Mononuclear cell (primary cell): ENCODE measurements around the gene PPP1R13L. TPM values are rescaled to one million over a fixed set of nuclear protein-coding genes. Genes with fewer than 3 reads are reported as not detected.

Experiments used
- H3K27me3 ChIP-seq: 2 replicates; pipeline ENCODE4 v1.6.0; 2011; ENCODE audit warnings: low read length, control low read depth; ENCODE audit not compliant: insufficient read depth
- H3K4me1 ChIP-seq: 2 replicates; pipeline ENCODE4 v1.5.1; 2011; ENCODE audit warnings: mild to moderate bottlenecking, low read length, control low read depth; ENCODE audit not compliant: insufficient read depth
- H3K4me3 ChIP-seq: 2 replicates; pipeline ENCODE4 v1.5.1; 2011; ENCODE audit warnings: mild to moderate bottlenecking, low read length, moderate library complexity
- H3K9me3 ChIP-seq: 2 replicates; pipeline ENCODE4 v1.5.1; 2011; ENCODE audit warnings: low read depth, mild to moderate bottlenecking, control low read depth, low read length
- total RNA-seq: library from RNA; depleted of rRNA; stranded (reverse); fragments of >200 nt; gene quantifications from one replicate; pipeline ENCODE4 v1.2.3, GENCODE V29; 2012

The PPP1R13L gene
- total RNA-seq, 1 donor: 0.52 TPM

DNA sequence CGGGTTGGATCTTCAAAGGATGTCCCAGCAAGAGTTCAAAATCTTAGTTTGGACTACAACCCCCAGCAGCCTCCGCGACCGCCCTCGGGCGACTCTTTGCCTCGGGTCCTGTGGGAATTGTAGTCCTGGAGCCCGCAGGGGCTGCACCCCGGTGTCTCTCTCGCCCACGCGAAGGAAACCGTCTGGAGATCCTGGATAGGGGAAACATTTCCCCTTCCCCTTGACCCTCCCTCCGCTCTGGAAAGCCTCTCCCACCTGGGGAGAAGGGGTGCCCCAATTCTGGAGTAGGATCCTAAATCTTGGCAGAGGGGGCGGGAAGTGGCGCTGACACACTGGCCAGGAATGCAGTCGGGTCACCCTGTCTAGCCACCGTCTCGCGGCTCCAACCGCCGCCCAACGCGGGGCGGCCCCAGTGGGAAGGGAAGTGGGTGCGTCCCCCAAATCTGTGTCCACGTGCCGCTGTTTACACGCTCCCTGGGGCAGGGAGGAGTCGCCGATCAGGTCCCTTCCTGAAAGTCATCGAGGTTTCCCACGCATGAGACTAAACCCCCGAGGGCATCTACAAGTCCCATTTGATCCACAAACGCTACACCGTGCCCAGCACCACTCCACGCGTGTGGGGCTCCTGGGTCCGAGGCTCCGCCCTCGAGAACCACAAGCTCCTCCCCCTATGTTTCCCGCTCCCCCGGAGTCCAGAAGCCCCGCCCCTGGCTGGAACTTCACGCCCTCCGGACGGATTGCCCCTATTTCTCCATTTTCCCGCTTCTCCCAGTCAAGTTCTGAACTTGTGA lies 761 bp upstream of the PPP1R13L start:
- H3K4me1 ChIP-seq: peaks cover 56% of the 10 kb centered on the region
- H3K27me3 ChIP-seq: peaks cover 35% of the 10 kb centered on the region
- no peaks in the 10 kb centered on the region for H3K9me3 ChIP-seq
- H3K4me3 ChIP-seq: peak overlapping the region; percentile 72

DNA sequence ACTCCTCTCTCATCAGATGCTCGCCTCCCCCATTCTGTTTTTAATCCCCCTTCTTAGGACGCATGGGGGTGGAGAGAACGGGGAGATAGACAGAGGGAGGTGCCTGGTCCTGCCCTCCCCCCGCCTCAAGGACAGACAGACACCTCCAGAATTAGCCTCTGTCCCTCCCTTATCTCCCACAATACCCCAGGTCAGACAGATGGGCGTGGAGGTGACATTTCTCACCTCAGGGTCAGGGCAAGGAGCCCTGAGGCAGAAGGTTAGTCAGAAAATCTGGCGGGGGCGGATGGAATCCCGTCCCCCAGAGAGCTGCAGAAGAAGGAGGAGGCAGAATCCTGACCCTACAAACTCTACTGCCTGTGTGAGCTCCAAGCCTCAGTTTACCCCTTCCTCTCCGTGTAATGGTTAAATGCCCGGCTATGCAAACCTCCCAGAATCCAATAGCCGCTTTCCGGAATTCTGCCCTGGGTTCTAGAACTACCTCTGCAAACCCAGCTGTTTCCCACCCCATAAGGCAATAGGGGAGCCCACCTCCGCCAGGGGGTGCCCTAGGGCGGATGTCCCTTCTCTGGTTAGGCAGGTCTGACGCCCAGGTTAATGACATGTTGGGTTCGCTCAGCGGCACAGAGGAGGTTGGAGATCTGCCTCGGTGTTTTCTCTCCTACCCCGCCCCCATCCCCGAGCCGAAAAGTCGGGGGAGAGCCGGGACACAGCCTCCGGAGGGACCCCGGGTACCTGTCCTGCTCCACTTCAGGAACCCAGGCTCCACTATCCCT lies 900 bp downstream of the PPP1R13L start:
- Histone ChIP-seq H3K9me3 (no peaks in the 10 kb centered on the region), H3K27me3 (peaks cover 39% of the 10 kb centered on the region), H3K4me1 (peaks cover 49% of the 10 kb centered on the region), H3K4me3 (no peak overlapping the region)

GRCh38 chr19:45403272-45403671 lies 1.6 kb downstream of the PPP1R13L start:
- no peaks in the 10 kb centered on the region for H3K9me3 ChIP-seq
- peaks cover 49% of the 10 kb centered on the region for H3K4me1 ChIP-seq

DNA sequence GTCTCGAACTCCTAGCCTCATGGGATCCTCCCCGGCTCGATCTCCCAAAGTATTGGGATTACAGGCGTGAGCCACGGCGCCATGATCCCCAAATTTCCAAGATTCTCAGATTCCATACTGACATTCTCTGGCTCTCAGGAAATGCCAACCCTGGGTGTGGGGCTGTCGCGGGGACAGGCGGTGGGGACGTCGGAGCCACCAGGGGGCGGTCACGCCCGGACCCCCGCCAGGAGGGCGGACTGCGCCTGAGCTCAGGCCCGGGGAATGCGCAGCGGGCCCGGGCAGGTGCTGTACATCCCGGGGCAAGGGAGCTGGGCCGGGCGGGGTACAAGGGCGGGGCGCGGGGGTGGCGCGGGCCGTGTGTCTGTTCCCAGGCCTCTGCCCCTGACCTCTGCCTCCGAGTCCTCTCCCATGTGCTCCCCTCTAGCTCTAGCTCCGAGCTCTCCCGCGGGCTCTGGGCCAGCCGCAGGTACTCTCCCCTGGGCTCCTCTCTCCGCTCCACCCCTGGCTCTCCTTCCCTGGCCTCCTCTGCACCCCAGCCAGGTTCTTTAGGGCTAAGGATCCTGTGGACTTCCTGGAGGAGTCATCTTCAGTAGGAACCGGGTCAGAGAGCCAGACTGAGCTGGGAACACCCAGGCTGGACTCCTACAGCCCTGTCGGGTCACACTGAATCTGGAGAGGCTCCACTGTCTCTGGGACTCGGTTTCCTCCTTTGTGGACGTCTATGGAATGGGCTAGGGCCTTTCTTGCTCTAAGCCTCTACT lies 2.4 kb downstream of the PPP1R13L start:
- no peaks in the 10 kb centered on the region for H3K9me3 ChIP-seq
- no peak overlapping the region for H3K4me3 ChIP-seq
- H3K4me1 ChIP-seq: peaks cover 47% of the 10 kb centered on the region
- peaks cover 51% of the 10 kb centered on the region for H3K27me3 ChIP-seq

More at GRCh38 chr19:45403272-45403671, 1.6 kb downstream of the PPP1R13L start:
- H3K4me3 ChIP-seq: no peak overlapping the region
- H3K27me3 ChIP-seq: peaks cover 43% of the 10 kb centered on the region

DNA sequence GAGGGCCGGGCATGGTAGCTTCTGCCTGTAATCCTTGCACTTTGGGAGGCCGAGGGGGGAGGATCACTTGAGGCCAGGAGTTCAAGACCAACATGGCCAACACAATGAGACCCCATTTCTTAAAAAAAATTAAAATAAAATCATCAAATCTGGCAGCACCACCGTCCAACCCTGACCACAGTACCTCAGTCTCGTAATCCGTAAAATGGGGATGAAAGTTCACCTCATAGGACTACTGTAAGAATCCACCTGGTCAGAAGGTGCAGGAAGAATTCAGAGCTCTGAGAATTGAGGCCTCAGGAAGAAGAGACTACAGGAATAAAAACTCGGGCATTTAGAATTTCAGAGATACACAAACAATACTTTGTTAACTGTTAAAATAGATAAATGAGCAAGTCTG lies 3.1 kb downstream of the PPP1R13L start:
- Histone ChIP-seq H3K4me1 (peaks cover 40% of the 10 kb centered on the region), H3K4me3 (no peak overlapping the region), H3K27me3 (peaks cover 55% of the 10 kb centered on the region), H3K9me3 (no peaks in the 10 kb centered on the region)

GRCh38 chr19:45400192-45400591 lies 4.7 kb downstream of the PPP1R13L start:
- H3K9me3 ChIP-seq: no peaks in the 10 kb centered on the region
- H3K4me3 ChIP-seq: no peak overlapping the region
- H3K4me1 ChIP-seq: peaks cover 27% of the 10 kb centered on the region
- H3K27me3 ChIP-seq: peaks cover 60% of the 10 kb centered on the region

- Histone ChIP-seq H3K9me3 (no peaks in the 10 kb centered on the region), H3K27me3 (peaks cover 28% of the 10 kb centered on the region), H3K4me3 (no peak overlapping the region), H3K4me1 (peaks cover 7% of the 10 kb centered on the region)
Measured at GRCh38 chr19:45395821-45396617, 8.8 kb downstream of the PPP1R13L start.

- H3K4me1 ChIP-seq: no peaks in the 10 kb centered on the region
Measured at GRCh38 chr19:45391871-45392665, 12.8 kb downstream of the PPP1R13L start.

GRCh38 chr19:45391346-45391745 lies 13.5 kb downstream of the PPP1R13L start:
- H3K27me3 ChIP-seq: peaks cover 12% of the 10 kb centered on the region
- H3K4me3 ChIP-seq: no peak overlapping the region
- no peaks in the 10 kb centered on the region for H3K4me1 ChIP-seq
- no peaks in the 10 kb centered on the region for H3K9me3 ChIP-seq

More at GRCh38 chr19:45391871-45392665, 12.8 kb downstream of the PPP1R13L start:
- Histone ChIP-seq H3K4me3 (no peak overlapping the region), H3K9me3 (no peaks in the 10 kb centered on the region), H3K27me3 (peaks cover 13% of the 10 kb centered on the region)

GRCh38 chr19:45385392-45386221 lies 19.3 kb downstream of the PPP1R13L start:
- Histone ChIP-seq H3K27me3 (peaks cover 25% of the 10 kb centered on the region), H3K4me1 (no peaks in the 10 kb centered on the region), H3K9me3 (no peaks in the 10 kb centered on the region), H3K4me3 (no peak overlapping the region)

DNA sequence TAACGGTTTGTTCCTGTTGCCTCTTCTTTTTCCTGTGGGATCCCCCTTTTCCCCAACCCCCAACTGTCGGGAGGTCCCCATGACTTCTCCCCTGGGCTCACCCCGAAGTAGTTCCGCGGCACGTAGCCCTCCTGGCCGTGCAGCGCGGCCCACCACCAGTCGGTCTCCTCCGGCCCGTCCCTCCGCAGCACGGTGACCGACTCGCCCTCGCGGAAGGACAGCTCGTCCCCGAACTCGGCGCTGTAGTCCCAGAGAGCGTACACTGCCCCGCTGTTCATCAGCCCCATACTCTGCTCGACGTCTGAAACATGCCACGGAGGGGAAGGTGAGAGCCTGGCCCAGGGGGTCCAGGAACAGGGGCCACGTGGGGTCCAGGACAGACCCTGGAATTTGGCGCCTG lies 22.4 kb downstream of the PPP1R13L start:
- H3K9me3 ChIP-seq: no peaks in the 10 kb centered on the region
- H3K4me1 ChIP-seq: no peaks in the 10 kb centered on the region
- H3K4me3 ChIP-seq: no peak overlapping the region
- H3K27me3 ChIP-seq: peaks cover 25% of the 10 kb centered on the region

GRCh38 chr19:45380107-45380506 lies 24.8 kb downstream of the PPP1R13L start:
- Histone ChIP-seq H3K4me3 (no peak overlapping the region), H3K4me1 (no peaks in the 10 kb centered on the region), H3K9me3 (no peaks in the 10 kb centered on the region), H3K27me3 (peaks cover 7% of the 10 kb centered on the region)

GRCh38 chr19:45376045-45376724 lies 28.7 kb downstream of the PPP1R13L start:
- Histone ChIP-seq H3K4me3 (no peak overlapping the region), H3K4me1 (peaks cover 3% of the 10 kb centered on the region), H3K9me3 (no peaks in the 10 kb centered on the region)

More at GRCh38 chr19:45376045-45376724, 28.7 kb downstream of the PPP1R13L start:
- H3K27me3 ChIP-seq: no peaks in the 10 kb centered on the region
